Activated CD8-positive, alpha-beta T cell treated with anti-CD3 and anti-CD28 coated beads for 36 hours (primary cell): ENCODE measurements around the gene DTX4. TPM values are rescaled to one million over a fixed set of nuclear protein-coding genes. Genes with fewer than 3 reads are reported as not detected.

Experiments
- ATAC-seq: fragments of 200-7000 bp; cut with Tn5 transposase; one replicate; pipeline ENCODE4 v1.10.0; 2021; ENCODE audit warnings: mild to moderate bottlenecking, moderate library complexity
- CTCF ChIA-PET: fragments of 350-600 bp; sonication (Branson Sonifier 250); formaldehyde crosslinking; loops from one replicate; lab custom pipeline; 2021; ENCODE audit warnings: antibody characterized with exemption; lab: Charles Lee
- POLR2A ChIA-PET: fragments of 350-600 bp; sonication (Branson Sonifier 250); formaldehyde crosslinking; loops from one replicate; lab custom pipeline; 2021; ENCODE audit warnings: antibody characterized with exemption; lab: Charles Lee
- DNase-seq: peaks from one replicate; pipeline ENCODE4 v3.0.0-alpha.2; 2020
- H3K27ac Mint-ChIP-seq: one replicate; pipeline ENCODE4 v1.8.0; 2021; ENCODE audit warnings: mild to moderate bottlenecking, mixed read lengths
- H3K27me3 Mint-ChIP-seq: one replicate; pipeline ENCODE4 v1.8.0; 2021; ENCODE audit warnings: mixed read lengths
- H3K36me3 Mint-ChIP-seq: one replicate; pipeline ENCODE4 v1.8.0; 2021; ENCODE audit warnings: low read depth, mixed read lengths
- H3K4me1 Mint-ChIP-seq: one replicate; pipeline ENCODE4 v1.8.0; 2021; ENCODE audit warnings: low read depth, mixed read lengths
- H3K4me3 Mint-ChIP-seq: one replicate; pipeline ENCODE4 v1.8.0; 2021; ENCODE audit warnings: mild to moderate bottlenecking, moderate library complexity, mixed read lengths
- H3K9me3 Mint-ChIP-seq: one replicate; pipeline ENCODE4 v1.8.0; 2021; ENCODE audit warnings: mixed read lengths
- intact Hi-C: fragments of 100-400 bp; cut with micrococcal nuclease; formaldehyde crosslinking; loops from one replicate; pipeline ENCODE4 v1.10.0; 2022
- total RNA-seq, 2 experiments: library from RNA; stranded (reverse); gene quantifications; one replicate each; pipeline ENCODE4 v1.2.3, GENCODE V29; 2021
- TF ChIP-seq, protein P1 (sequence below): fragments of 200-600 bp; IDR thresholded peaks from one replicate; pipeline ENCODE4 v1.8.0; 2022; ENCODE audit warnings: antibody characterized with exemption, mild to moderate bottlenecking

The DTX4 gene
- total RNA-seq, 2 experiments from 2014 or later, result 0.16 to 0.29 TPM

DNA sequence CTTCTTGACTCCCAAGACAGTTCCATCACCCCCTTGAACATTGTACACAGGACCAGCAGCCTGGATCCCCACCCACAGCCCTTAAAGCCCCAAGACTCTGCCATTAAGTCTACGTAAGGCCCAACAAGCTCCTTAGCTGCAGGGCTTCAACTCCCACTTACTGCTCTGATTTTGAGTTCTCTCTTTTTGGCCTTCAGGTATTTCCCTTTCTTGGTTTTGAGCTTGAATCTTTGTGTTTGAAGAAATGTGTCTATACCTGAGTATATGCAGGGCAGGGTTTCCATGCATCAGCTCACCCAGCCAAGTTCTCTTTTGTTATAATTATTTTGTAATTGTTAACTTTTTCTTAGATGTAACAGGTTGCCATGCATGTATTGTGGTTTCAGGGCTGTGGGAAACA, 51.2 kb downstream of the DTX4 start:
- Mint-ChIP-seq H3K27ac (no peak overlapping the region), H3K36me3 (no peaks in the 10 kb centered on the region), H3K4me1 (peaks cover 8% of the 10 kb centered on the region), H3K9me3 (no peaks in the 10 kb centered on the region), H3K27me3 (peaks cover 5% of the 10 kb centered on the region), H3K4me3 (no peak overlapping the region)
- intact Hi-C loops, result no loop called here
- DNase-seq (no peak), ATAC-seq (no peak)
- CTCF ChIA-PET, result interaction anchor here (1.0 kb wide), 1 partner anchor 37 kb away, joined by 3 read pairs; no protein-coding TSS in a partner anchor
- TF ChIP-seq, protein P1, sequence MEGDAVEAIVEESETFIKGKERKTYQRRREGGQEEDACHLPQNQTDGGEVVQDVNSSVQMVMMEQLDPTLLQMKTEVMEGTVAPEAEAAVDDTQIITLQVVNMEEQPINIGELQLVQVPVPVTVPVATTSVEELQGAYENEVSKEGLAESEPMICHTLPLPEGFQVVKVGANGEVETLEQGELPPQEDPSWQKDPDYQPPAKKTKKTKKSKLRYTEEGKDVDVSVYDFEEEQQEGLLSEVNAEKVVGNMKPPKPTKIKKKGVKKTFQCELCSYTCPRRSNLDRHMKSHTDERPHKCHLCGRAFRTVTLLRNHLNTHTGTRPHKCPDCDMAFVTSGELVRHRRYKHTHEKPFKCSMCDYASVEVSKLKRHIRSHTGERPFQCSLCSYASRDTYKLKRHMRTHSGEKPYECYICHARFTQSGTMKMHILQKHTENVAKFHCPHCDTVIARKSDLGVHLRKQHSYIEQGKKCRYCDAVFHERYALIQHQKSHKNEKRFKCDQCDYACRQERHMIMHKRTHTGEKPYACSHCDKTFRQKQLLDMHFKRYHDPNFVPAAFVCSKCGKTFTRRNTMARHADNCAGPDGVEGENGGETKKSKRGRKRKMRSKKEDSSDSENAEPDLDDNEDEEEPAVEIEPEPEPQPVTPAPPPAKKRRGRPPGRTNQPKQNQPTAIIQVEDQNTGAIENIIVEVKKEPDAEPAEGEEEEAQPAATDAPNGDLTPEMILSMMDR, result no peak
- POLR2A ChIA-PET, result no interaction called here

DNA sequence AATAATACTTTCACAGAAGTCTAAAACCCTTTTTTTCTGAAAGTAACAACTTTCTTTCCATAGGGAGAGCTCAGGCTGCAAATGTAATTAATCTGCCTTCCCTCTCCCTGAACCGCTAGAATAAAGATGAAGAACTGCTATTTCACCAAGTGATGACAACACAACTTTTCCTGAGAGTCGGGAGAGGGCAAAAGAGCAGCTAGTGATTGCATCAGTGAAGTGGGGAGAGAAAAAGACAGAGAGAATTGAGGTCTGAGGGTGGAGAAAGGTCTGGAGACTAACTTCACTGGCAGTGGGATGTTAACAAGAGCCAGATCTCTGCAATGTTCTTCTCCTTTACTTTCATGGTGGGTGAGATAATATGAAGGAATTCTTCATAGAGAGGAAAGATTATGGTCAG, 51.7 kb downstream of the DTX4 start:
- no peaks in the 10 kb centered on the region for H3K36me3 Mint-ChIP-seq

DNA sequence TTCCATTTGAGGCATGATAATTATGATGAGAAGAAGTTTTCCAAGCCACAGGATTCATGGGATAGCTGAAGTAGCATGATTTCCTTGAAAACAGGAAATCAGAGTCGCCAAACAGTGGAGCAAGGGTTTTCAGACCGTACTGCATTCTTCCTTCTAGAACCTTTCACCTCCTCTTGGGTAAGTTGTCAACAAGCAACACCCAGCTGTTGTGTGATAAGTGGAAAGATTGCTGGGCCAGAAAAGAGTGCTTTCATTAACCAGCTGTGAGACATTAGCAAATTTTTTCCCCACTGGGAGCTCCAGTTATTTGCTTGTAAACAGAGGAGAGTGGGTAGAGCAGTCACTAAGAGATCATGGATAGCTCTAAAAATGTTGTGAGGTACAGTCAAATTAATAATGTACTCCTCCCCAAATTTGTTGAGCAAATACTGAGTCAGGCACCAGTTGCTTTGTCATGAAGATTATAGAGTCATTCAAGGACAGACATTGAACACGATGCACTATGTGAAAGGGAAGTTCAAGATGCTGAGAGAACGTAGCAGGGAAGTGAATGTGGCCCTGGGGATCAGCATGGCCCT, 52.5 kb downstream of the DTX4 start:
- DNase-seq, result no peak
- no peak overlapping the region for H3K4me3 Mint-ChIP-seq
- no peak overlapping the region for H3K27ac Mint-ChIP-seq
- ChIA-PET CTCF (interaction anchor here (0.8 kb wide), 1 partner anchor 53 kb away, joined by 4 read pairs; the partner anchor contains the start of gene DTX4), POLR2A (no interaction called here)
- H3K9me3 Mint-ChIP-seq, result no peaks in the 10 kb centered on the region
- peaks cover 8% of the 10 kb centered on the region for H3K4me1 Mint-ChIP-seq
- H3K27me3 Mint-ChIP-seq, result peaks cover 8% of the 10 kb centered on the region
- TF ChIP-seq, protein P1, result no peak
- no peak for ATAC-seq
- H3K36me3 Mint-ChIP-seq, result no peaks in the 10 kb centered on the region
- intact Hi-C loops, result no loop called here

More for the DNA sequence above, 51.7 kb downstream of the DTX4 start:
- H3K4me1 Mint-ChIP-seq, result peaks cover 8% of the 10 kb centered on the region
- intact Hi-C loops, result no loop called here
- peaks cover 8% of the 10 kb centered on the region for H3K27me3 Mint-ChIP-seq
- H3K27ac Mint-ChIP-seq, result no peak overlapping the region
- DNase-seq (no peak), ATAC-seq (no peak)
- CTCF ChIA-PET, result interaction anchor here (0.8 kb wide), 1 partner anchor 52 kb away, joined by 4 read pairs; the partner anchor contains the start of gene DTX4
- TF ChIP-seq, protein P1, result no peak
- POLR2A ChIA-PET, result no interaction called here
- H3K9me3 Mint-ChIP-seq, result no peaks in the 10 kb centered on the region
- no peak overlapping the region for H3K4me3 Mint-ChIP-seq

DNA sequence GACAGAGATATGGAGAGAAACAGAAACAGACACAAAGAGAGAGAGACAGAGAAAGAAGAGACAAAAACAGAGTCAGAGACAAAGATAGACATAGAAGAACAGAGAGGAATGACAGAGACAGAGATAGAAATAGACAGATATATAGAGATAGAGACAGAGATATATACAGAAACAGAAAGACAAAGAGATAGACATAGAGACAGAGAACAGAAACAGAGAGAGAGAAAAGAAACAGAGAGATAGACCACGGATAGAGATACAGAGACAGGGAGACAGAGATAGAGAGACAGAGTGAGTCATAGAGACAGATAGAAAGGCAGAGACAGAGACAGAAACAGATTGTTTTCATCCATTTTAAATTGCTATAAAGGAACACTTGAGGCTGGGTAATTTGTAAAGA, 53.1 kb downstream of the DTX4 start:
- intact Hi-C loops, result no loop called here
- ChIA-PET CTCF (no interaction called here), POLR2A (no interaction called here)
- TF ChIP-seq, protein P1, result no peak
- H3K27ac Mint-ChIP-seq, result no peak overlapping the region
- ATAC-seq (no peak), DNase-seq (no peak)
- no peak overlapping the region for H3K4me3 Mint-ChIP-seq
- H3K4me1 Mint-ChIP-seq, result peaks cover 8% of the 10 kb centered on the region
- peaks cover 8% of the 10 kb centered on the region for H3K27me3 Mint-ChIP-seq
- no peaks in the 10 kb centered on the region for H3K36me3 Mint-ChIP-seq
- no peaks in the 10 kb centered on the region for H3K9me3 Mint-ChIP-seq

DNA sequence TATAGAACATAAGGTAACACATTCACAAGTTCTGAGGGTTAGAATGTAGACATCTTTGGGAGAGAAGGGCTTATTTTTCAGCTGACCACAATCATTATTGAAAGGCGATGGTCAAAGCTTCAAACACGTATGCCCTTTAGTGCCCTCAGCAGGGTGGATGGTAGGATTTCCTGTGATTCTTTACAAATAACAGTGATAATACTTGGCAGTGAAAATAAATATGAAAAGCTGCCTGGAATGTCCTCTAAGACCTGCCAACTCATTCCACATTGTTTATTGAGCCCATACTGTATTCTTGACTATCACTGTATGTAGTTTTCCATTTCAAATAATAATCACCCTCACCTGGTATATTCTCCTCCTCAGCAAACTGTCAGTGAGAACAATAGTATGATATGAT, 54.5 kb downstream of the DTX4 start:
- ATAC-seq, result no peak
- DNase-seq, result no peak
- H3K4me1 Mint-ChIP-seq, result peaks cover 8% of the 10 kb centered on the region
- ChIA-PET POLR2A (interaction anchor here (0.9 kb wide), 1 partner anchor 16 kb away, joined by 3 read pairs; no protein-coding TSS in a partner anchor), CTCF (no interaction called here)
- intact Hi-C loops, result no loop called here
- H3K27me3 Mint-ChIP-seq, result peaks cover 8% of the 10 kb centered on the region
- no peak overlapping the region for H3K4me3 Mint-ChIP-seq
- TF ChIP-seq, protein P1, result no peak
- no peaks in the 10 kb centered on the region for H3K9me3 Mint-ChIP-seq
- no peak overlapping the region for H3K27ac Mint-ChIP-seq
- no peaks in the 10 kb centered on the region for H3K36me3 Mint-ChIP-seq
